ENCODE results near the gene PARS2. TPM values are rescaled to one million over a fixed set of nuclear protein-coding genes. Genes with fewer than 3 reads are reported as not detected.

Gene PARS2
- total RNA-seq, 2 experiments from 2014 or later, result 5.3 to 7.6 TPM

DNA sequence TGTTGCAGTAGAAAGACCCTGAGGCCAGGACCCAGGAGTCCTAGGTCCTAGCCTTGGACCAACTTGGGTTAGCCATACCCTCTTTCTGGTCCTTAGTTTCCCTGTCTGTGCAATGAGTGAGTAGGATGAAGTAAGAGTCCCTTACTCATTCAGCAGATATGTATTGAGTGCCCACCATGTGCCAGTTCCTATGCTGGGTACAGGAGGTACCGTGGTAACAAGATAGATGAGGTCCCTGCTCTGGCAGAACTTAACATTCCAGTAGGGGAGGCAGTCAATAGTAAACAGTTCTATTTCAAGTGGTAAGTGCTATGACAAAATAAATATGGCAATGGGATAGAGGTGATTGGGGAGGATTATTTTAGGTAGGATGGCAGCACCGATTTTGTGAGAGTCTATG is 18.3 kb upstream of the PARS2 start:
- ChIA-PET POLR2A (no interaction called here), CTCF (ENCODE audit: unreplicated experiment) (no interaction called here)
- no peak overlapping the region for H3K4me2 ChIP-seq (ENCODE audit: low read length)
- H3K79me2 ChIP-seq (ENCODE audit: insufficient read depth, low read depth, low read length), result no peaks in the 10 kb centered on the region
- no peaks in the 10 kb centered on the region for H3K4me1 ChIP-seq (ENCODE audit: insufficient read depth, low read length, poor library complexity, severe bottlenecking)
- no peak for DNase-seq (ENCODE audit: low spot score)
- H3K36me3 ChIP-seq (ENCODE audit: insufficient read depth, low read length), result no peaks in the 10 kb centered on the region
- H2AFZ ChIP-seq (ENCODE audit: low read length), result no peak overlapping the region
- intact Hi-C loops (cut with micrococcal nuclease; ENCODE audit: unreplicated experiment), result no loop called here
- H4K20me1 ChIP-seq (ENCODE audit: insufficient read depth, low read length), result no peaks in the 10 kb centered on the region
- TF ChIP-seq, protein P1, sequence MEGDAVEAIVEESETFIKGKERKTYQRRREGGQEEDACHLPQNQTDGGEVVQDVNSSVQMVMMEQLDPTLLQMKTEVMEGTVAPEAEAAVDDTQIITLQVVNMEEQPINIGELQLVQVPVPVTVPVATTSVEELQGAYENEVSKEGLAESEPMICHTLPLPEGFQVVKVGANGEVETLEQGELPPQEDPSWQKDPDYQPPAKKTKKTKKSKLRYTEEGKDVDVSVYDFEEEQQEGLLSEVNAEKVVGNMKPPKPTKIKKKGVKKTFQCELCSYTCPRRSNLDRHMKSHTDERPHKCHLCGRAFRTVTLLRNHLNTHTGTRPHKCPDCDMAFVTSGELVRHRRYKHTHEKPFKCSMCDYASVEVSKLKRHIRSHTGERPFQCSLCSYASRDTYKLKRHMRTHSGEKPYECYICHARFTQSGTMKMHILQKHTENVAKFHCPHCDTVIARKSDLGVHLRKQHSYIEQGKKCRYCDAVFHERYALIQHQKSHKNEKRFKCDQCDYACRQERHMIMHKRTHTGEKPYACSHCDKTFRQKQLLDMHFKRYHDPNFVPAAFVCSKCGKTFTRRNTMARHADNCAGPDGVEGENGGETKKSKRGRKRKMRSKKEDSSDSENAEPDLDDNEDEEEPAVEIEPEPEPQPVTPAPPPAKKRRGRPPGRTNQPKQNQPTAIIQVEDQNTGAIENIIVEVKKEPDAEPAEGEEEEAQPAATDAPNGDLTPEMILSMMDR (conservative IDR thresholded peaks at IDR 0.05; ENCODE audit: low read length), result no peak
- TF ChIP-seq EZH2phosphoT487 (IDR thresholded peaks at IDR 0.05; ENCODE audit: borderline replicate concordance, low read depth, low read length), result no peak
- no TSS peak for BruUV-seq (replicated peaks)
- H3K9me3 ChIP-seq (ENCODE audit: low read length), result no peaks in the 10 kb centered on the region
- no peak overlapping the region for H3K27ac ChIP-seq (ENCODE audit: low read depth, low read length, poor library complexity, severe bottlenecking)
- H3K4me3 ChIP-seq (ENCODE audit: low read depth, low read length, poor library complexity, severe bottlenecking), result no peak overlapping the region
- no peaks in the 10 kb centered on the region for H3K9me2 ChIP-seq (ENCODE audit: insufficient read depth, low read length)

DNA sequence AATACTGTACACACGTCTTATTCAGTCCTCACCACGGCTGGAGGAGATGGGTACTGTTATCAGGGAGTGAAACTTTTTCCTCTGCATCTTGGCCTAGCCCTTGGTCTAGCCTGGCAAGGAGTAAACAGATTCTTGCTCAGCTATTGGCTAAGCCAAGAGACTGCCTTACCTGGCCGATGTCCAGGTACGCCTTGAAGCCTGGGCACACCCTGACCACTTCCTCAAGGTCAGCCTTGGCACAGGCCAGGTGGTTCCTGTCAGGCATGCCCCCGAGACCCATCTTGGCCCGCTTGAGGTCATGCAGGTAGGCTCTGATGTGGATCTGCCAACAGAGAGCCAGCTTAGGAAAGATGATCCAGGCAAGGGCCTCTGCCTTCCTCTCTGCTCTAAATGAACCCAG is 17.8 kb upstream of the PARS2 start:
- H3K4me3 ChIP-seq (ENCODE audit: low read depth, low read length, poor library complexity, severe bottlenecking), result no peak overlapping the region
- no peaks in the 10 kb centered on the region for H3K36me3 ChIP-seq (ENCODE audit: insufficient read depth, low read length)
- POLR2A ChIA-PET, result no interaction called here
- H2AFZ ChIP-seq (ENCODE audit: low read length), result no peak overlapping the region
- no peak for DNase-seq (ENCODE audit: low spot score)
- no peaks in the 10 kb centered on the region for H4K20me1 ChIP-seq (ENCODE audit: insufficient read depth, low read length)
- no peaks in the 10 kb centered on the region for H3K9me3 ChIP-seq (ENCODE audit: low read length)
- CTCF ChIA-PET (ENCODE audit: unreplicated experiment), result no interaction called here
- H3K27ac ChIP-seq (ENCODE audit: low read depth, low read length, poor library complexity, severe bottlenecking), result no peak overlapping the region
- no peak for TF ChIP-seq EZH2phosphoT487 (IDR thresholded peaks at IDR 0.05; ENCODE audit: borderline replicate concordance, low read depth, low read length)
- TF ChIP-seq, protein P1 (conservative IDR thresholded peaks at IDR 0.05; ENCODE audit: low read length), result no peak
- no peaks in the 10 kb centered on the region for H3K4me1 ChIP-seq (ENCODE audit: insufficient read depth, low read length, poor library complexity, severe bottlenecking)
- intact Hi-C loops (cut with micrococcal nuclease; ENCODE audit: unreplicated experiment), result no loop called here
- H3K4me2 ChIP-seq (ENCODE audit: low read length), result no peak overlapping the region
- no peaks in the 10 kb centered on the region for H3K79me2 ChIP-seq (ENCODE audit: insufficient read depth, low read depth, low read length)
- BruUV-seq (replicated peaks), result no TSS peak
- no peaks in the 10 kb centered on the region for H3K9me2 ChIP-seq (ENCODE audit: insufficient read depth, low read length)

DNA sequence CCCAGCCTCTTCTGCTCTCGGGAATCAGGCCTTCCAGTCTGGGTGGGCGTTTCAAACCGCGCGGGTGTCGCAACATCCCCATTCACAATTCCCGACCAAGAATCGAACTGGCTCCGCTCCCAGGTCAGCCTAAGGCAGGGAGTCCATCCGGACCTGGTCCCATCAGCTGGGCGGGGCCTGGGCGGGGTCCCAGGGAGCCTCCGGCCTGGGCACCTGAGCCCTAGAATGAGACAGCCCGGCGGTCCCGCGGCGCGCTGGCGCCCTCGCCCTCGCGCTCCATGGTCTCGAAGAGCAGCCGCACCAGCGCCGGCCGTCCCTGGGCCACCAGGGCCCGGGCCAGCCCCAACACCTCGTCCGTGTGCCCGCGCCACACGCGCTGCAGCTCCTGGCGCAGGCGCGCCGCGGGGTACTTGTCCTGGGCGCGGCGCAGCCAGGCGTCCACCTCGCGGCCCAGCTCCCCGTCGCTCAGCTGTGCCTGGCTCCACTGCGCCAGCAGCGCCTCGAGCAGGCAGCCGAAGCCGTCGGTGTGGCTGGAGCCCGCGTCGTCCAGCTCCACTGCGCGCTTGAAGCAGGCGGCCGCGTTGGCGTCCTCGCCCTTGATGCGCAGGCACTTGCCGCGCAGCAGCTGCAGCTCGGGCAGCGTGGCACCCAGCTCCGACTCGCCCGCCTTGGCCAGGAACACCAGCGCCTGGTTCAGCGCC is 16.9 kb upstream of the PARS2 start:
- no peak for DNase-seq (ENCODE audit: low spot score)
- ChIA-PET CTCF (ENCODE audit: unreplicated experiment) (no interaction called here), POLR2A (interaction anchor here (0.6 kb wide), 1 partner anchor 37 kb away, joined by 4 read pairs; no protein-coding TSS in a partner anchor)
- H3K4me1 ChIP-seq (ENCODE audit: insufficient read depth, low read length, poor library complexity, severe bottlenecking), result no peaks in the 10 kb centered on the region
- H3K9me2 ChIP-seq (ENCODE audit: insufficient read depth, low read length), result no peaks in the 10 kb centered on the region
- TF ChIP-seq EZH2phosphoT487 (IDR thresholded peaks at IDR 0.05; ENCODE audit: borderline replicate concordance, low read depth, low read length), result no peak
- TF ChIP-seq, protein P1 (conservative IDR thresholded peaks at IDR 0.05; ENCODE audit: low read length), result no peak
- no peak overlapping the region for H3K4me2 ChIP-seq (ENCODE audit: low read length)
- no peak overlapping the region for H3K4me3 ChIP-seq (ENCODE audit: low read depth, low read length, poor library complexity, severe bottlenecking)
- no peak overlapping the region for H3K27ac ChIP-seq (ENCODE audit: low read depth, low read length, poor library complexity, severe bottlenecking)
- H3K9me3 ChIP-seq (ENCODE audit: low read length), result no peaks in the 10 kb centered on the region
- intact Hi-C loops (cut with micrococcal nuclease; ENCODE audit: unreplicated experiment), result no loop called here
- H2AFZ ChIP-seq (ENCODE audit: low read length), result no peak overlapping the region
- BruUV-seq (replicated peaks), result no TSS peak
- H4K20me1 ChIP-seq (ENCODE audit: insufficient read depth, low read length), result no peaks in the 10 kb centered on the region
- no peaks in the 10 kb centered on the region for H3K79me2 ChIP-seq (ENCODE audit: insufficient read depth, low read depth, low read length)
- no peaks in the 10 kb centered on the region for H3K36me3 ChIP-seq (ENCODE audit: insufficient read depth, low read length)

Measured in OCI-LY7 (cell line).